ENCODE results near the gene ME1.

DNA sequence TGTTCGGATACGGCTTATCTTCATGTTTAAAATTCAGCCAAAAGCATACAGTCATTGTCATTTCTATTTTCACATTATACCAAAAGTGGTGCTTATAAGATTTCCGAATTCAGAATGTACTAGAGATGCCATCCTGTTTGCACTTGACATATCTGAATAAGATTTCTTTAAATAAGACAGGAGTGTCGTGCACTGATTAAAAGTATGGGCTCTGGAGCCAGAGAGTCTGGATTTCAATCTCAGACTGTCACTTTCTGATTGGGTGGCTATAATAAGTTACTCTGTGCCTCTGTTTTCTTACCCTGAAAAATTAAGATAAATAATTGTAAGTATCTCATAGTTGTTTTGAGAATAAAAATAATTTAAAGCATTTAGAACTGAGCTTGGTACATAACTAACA, 144.9 kb downstream of the ME1 start:
- TF ChIP-seq, protein P1, sequence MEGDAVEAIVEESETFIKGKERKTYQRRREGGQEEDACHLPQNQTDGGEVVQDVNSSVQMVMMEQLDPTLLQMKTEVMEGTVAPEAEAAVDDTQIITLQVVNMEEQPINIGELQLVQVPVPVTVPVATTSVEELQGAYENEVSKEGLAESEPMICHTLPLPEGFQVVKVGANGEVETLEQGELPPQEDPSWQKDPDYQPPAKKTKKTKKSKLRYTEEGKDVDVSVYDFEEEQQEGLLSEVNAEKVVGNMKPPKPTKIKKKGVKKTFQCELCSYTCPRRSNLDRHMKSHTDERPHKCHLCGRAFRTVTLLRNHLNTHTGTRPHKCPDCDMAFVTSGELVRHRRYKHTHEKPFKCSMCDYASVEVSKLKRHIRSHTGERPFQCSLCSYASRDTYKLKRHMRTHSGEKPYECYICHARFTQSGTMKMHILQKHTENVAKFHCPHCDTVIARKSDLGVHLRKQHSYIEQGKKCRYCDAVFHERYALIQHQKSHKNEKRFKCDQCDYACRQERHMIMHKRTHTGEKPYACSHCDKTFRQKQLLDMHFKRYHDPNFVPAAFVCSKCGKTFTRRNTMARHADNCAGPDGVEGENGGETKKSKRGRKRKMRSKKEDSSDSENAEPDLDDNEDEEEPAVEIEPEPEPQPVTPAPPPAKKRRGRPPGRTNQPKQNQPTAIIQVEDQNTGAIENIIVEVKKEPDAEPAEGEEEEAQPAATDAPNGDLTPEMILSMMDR (IDR thresholded peaks at IDR 0.05; ENCODE audit: low read depth, low read length, poor library complexity, severe bottlenecking), result no peak
- TF ChIP-seq EZH2phosphoT487 (IDR thresholded peaks at IDR 0.05; ENCODE audit: borderline replicate concordance, low read length), result no peak

All from DOHH2 (cell line).